GM11168 (cell line): ENCODE results near the gene RPS10.
"Not testable (repeated sequence)": the region's sequence is repeated elsewhere in the genome, so short reads cannot be mapped to it uniquely, and the experiment has no call there.

Experiments used
- in situ Hi-C: fragments of 300-500 bp; cut with MboI; formaldehyde crosslinking; loops from one replicate; pipeline ENCODE4 v1.12.0; 2022; ENCODE audit warnings: low sequenced_read_pairs; ENCODE audit not compliant: unreplicated experiment

The RPS10 gene

GRCh38 chr6:34451192-34451591, 25.3 kb upstream of the RPS10 start:
- in situ Hi-C loops: no loop called here

- in situ Hi-C loops: no loop called here
These were observed 22.0 kb upstream of the RPS10 start for GRCh38 chr6:34447910-34448309.

- in situ Hi-C loops: no loop called here
These were observed 21.5 kb upstream of the RPS10 start for GRCh38 chr6:34447386-34447785.

GRCh38 chr6:34445313-34445860, 19.5 kb upstream of the RPS10 start:
- in situ Hi-C loops: no loop called here

GRCh38 chr6:34441526-34441925, 15.7 kb upstream of the RPS10 start:
- in situ Hi-C loops: no loop called here

GRCh38 chr6:34439442-34439841, 13.6 kb upstream of the RPS10 start:
- in situ Hi-C loops: no loop called here

GRCh38 chr6:34438705-34439104, 12.8 kb upstream of the RPS10 start:
- in situ Hi-C loops: no loop called here

- in situ Hi-C loops: no loop called here
These were observed 11.7 kb upstream of the RPS10 start for GRCh38 chr6:34437644-34437970.

- in situ Hi-C loops: no loop called here
These were observed 11.2 kb upstream of the RPS10 start for GRCh38 chr6:34436803-34437643.

- in situ Hi-C loops: no loop called here
These were observed 10.0 kb upstream of the RPS10 start for GRCh38 chr6:34435916-34436315.

- in situ Hi-C loops: no loop called here
These were observed 754 bp downstream of the RPS10 start for GRCh38 chr6:34425132-34425497.

- in situ Hi-C loops: no loop called here
These were observed 1.4 kb downstream of the RPS10 start for GRCh38 chr6:34424200-34425131.

- in situ Hi-C loops: no loop called here
These were observed 2.6 kb downstream of the RPS10 start for GRCh38 chr6:34423254-34423653.

GRCh38 chr6:34418367-34418766, 7.5 kb downstream of the RPS10 start:
- in situ Hi-C loops: loop anchor here (5.0 kb wide), 1 partner anchor 176 kb away; no protein-coding TSS in a partner anchor

- in situ Hi-C loops: loop anchor here (5.0 kb wide), 1 partner anchor 175 kb away; no protein-coding TSS in a partner anchor
These were observed 8.9 kb downstream of the RPS10 start for GRCh38 chr6:34416877-34417371.

- in situ Hi-C loops: loop anchor here (5.0 kb wide), 1 partner anchor 173 kb away; no protein-coding TSS in a partner anchor
These were observed 10.6 kb downstream of the RPS10 start for GRCh38 chr6:34414999-34415858.

- in situ Hi-C loops: no loop called here
These were observed 13.1 kb downstream of the RPS10 start for GRCh38 chr6:34412643-34413214.

- in situ Hi-C loops: no loop called here
These were observed 13.9 kb downstream of the RPS10 start for GRCh38 chr6:34412016-34412415.

GRCh38 chr6:34407915-34408314, 18.0 kb downstream of the RPS10 start:
- in situ Hi-C loops: not testable (repeated sequence)
